HG02943 (cell line): Measurements from ENCODE around the gene TMEM205.
A peak's percentile ranks its signal among the peaks of the same experiment; 100 is the strongest.
"Not testable (repeated sequence)": the region's sequence is repeated elsewhere in the genome, so short reads cannot be mapped to it uniquely, and the experiment has no call there.

Experiments
- ATAC-seq: cut with Tn5 transposase; IDR thresholded peaks from one replicate; pipeline ENCODE4 v1.9.1; 2021; ENCODE audit warnings: mild to moderate bottlenecking, low read depth, moderate library complexity; ENCODE audit not compliant: unreplicated experiment

The TMEM205 gene

DNA sequence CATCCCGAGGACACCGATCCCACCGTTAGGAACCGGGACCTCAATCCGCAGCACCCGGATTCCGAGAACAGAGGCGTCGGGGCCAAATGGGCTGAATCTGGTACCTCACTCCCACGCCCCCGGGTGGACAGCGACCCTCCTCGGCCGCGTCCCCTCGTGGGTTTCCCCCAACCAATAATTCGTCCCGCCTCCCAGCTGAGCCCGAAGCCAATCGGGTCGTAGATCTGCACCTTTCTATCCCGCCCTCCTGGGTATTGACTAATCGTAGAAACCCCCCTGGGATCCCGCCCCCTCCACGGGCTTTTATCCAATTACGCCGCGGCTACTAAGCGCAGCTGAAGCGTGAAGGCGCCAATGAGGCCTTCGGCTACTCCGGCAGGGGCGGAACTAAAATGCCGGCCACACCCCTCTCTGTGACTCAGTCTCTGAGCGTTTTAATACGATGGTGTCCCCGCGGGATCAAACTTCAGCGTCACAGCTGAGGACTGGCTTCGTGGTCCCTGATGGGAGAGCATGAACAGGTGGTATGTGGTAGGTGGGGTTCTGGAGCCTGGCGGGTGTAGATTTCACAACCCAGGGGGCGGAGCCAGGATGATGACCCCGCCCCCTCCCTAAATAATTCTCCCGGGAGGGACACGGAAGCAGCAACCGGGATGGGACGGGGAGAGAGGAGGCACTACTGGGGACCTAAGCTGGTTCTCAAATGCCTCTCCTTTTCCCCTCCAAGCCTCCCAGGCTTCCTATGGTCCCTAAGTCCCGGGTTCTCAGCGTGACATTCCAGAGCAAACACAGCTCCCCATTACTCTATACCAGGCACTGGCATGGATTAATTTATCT is at the start of gene TMEM205, which contains the start of gene CCDC159:
Gene TMEM205, minus strand, starts transcription at position 165 of the 837 bp plus-strand sequence. CDS start 649 bp downstream, outside the sequence.
Gene CCDC159, plus strand, starts transcription at position 416 of the 837 bp plus-strand sequence. Its CDS starts 88 bp downstream, at position 504.
- ATAC-seq: peak; percentile 89

DNA sequence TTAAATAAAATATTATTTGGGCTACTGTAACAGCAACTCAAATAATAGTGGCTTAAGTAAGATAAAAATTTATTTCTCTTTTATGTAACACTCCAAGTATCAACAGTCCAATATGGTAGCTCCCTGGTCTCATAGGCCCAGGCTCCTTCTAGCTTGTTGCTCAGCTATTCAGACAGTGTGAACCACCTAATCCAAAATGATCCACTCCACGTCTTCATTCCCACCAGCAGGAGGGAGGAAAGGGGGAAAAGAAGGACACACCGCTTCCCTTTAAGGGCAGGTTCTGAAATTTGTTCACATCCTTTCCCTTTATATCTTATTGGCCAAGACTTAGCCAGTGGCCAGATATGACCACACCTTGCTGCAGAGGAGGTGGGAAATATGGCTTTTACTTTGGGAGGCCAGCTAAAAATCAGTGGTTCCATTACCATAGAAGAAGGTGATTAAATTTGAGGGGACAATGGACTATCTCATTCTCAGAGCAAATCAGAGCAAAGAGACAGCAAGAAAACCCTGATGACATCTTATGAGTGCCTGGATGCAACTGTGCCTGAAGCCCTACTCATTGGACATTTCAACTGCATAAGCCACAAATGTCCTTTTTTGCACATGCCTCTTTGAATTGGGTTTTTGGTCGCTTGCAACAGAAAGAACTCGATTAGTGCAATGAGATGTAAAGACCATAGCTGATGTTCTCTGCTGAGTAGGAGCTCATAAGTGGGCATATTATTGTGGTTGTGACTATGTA is 45.0 kb upstream of the TMEM205 start:
- ATAC-seq: no peak

GRCh38 chr19:11390359-11390758 is 44.3 kb upstream of the TMEM205 start:
- no peak for ATAC-seq

- ATAC-seq: no peak
These were observed 41.3 kb upstream of the TMEM205 start for GRCh38 chr19:11387162-11388034.

- ATAC-seq: no peak
These were observed 38.7 kb upstream of the TMEM205 start for GRCh38 chr19:11384778-11385129.

DNA sequence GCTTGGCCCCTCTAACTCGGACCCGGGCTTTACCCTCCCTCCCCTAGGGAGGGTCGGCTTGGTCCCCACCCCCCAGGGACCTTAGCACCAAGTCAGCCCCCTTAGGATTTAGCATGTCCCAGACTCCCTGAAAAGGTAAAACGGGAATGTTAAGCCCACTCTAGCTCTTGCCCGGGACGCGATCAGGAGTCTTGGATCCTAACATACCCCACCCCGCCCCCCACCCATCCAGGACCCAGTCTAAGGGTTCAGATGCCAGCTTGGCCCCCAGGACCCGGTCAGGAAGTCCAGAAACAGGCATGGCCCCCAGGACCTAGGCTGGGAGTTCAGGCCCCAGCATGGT is 37.6 kb upstream of the TMEM205 start:
- no peak for ATAC-seq

GRCh38 chr19:11382898-11383705 is 37.0 kb upstream of the TMEM205 start:
- ATAC-seq: no peak

DNA sequence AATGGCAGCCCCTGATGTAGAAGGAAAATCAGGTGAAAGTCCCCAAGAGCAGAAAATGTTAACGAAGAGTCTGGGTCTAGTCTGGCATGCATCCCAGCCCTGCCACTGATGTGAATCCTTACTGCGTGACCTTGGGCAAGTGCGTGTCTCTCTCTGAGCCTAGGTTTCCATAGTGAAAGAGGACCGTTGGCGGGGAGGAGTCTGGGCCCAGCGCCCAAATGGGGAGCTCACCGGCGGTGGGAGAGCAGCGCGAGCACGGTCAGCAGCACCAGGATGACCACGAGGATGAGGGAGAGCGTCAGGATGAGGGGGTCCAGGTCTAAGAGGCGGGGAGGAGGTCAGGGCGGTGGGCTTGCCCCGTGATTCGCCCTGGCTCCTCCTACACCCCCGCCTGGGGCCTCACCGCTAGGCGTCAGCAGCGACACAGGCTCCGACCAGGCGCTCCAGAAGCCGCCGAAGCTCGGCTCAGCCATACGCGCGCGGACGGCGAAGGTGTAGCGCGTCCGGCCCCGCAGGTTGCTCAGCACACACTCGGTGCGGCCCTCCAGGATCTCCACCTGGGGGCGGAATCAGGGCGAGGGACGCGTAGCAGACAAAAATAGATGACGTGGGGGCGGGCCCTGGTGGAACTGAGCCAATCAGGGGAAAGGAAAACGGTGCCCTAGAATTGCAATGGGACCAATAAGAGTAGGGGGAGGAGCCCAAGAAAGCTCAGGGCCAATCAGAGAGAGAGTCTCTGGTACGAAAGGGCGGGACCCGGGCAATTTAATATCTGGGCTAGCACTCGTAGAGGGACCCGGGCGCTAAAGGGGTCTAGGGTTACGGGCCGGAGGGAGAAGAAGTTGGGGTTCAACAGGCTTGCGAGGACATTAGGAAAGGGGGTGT is 34.8 kb upstream of the TMEM205 start:
- peak; percentile 82 for ATAC-seq

DNA sequence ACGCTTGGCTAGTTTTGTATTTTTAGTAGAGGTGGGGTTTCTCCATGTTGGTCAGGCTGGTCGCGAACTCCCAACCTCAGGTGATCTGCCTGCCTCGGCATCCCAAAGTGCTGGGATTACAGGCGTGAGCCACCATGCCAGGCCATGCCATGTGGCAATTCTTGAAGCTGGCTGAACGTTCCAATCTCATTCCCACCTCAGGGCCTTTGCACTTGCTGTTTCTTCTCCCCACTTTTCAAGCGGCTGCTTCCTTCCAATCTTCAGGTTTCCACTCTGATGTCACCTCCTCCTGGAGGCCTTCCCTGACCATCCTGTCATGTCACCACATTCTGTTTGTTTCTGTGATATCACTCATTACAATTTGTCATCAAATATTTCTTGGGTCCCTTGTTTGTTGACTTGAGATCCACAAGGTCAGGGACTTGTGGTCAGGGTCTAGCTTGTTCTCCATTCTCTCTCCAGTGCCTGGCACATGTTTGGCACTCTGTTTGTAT is 33.8 kb upstream of the TMEM205 start:
- ATAC-seq: no peak

- ATAC-seq: not testable (repeated sequence)
These were observed 33.3 kb upstream of the TMEM205 start for GRCh38 chr19:11379269-11379845.

GRCh38 chr19:11378319-11379189 is 32.5 kb upstream of the TMEM205 start:
- ATAC-seq: no peak

DNA sequence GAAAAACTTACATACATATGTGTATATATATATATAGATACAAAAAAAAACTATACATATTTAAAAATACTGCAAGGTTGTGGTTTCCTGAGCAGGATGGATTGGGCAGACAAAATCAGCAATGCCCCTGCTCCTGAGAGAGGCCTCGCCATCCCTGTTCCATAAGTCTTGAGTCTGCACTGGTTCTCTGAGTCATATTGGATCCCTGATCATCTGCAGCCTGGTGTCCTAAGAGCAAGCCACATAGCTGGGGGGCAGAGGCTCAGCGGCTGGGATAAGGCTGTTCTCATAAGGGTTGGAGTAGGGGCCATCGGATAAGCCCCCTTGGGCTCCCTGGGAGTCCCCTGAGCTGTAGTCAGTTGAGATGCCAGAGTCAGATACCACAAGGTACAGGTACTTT is 31.7 kb upstream of the TMEM205 start:
- no peak for ATAC-seq

- ATAC-seq: no peak
These were observed 31.2 kb upstream of the TMEM205 start for GRCh38 chr19:11377237-11377636.

GRCh38 chr19:11375143-11375948 is 29.3 kb upstream of the TMEM205 start:
- peak; percentile 31 for ATAC-seq

GRCh38 chr19:11374433-11375142 is 28.5 kb upstream of the TMEM205 start, which contains the start of gene SWSAP1:
SWSAP1 (plus strand) TSS chr19:11374666; CDS start chr19:11374681, 15 bp downstream.
- peak; percentile 86 for ATAC-seq

DNA sequence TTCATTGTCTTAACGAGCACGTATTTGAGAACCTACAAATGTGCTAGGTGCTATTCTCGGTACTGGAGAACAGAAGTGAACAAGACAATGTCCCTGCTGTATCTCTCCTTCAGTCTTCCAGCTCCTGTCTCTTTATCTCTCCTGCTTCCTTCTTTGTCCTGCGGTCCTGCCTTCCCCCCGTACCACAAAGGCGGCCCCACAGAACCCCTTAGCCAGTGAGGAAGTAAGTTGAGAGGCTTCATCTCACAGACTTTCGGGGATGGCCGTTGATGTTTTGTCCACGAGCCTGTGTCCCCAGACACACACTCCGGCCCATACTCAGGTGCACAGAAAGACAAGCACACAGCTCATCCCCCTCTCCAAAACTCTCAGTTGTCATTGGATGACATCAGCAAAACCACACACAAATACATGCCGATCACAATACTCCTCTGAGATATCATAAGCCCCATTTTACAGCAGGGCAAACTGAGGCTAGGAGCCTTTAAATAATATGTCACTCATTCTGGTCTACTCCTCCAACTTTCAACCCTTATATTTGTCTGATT is 27.9 kb upstream of the TMEM205 start:
- ATAC-seq: no peak
